Bone marrow (tissue), 2 donors: ENCODE results near the gene ZSCAN5A.
"Not testable (repeated sequence)": the region's sequence is repeated elsewhere in the genome, so short reads cannot be mapped to it uniquely, and the experiment has no call there.

Experiments used
- DNase-seq, 2 donors: peaks; one replicate each; lab custom pipeline; 2025; lab: John Stamatoyannopoulos, UW

ZSCAN5A gene

GRCh38 chr19:56272161-56272798 is 42.4 kb downstream of the ZSCAN5A start, which contains the start of gene EDDM13:
Gene EDDM13 (plus strand): TSS chr19:56272748. CDS start chr19:56272835, 87 bp downstream.
- no peak for DNase-seq

GRCh38 chr19:56271151-56271550 is 43.5 kb downstream of the ZSCAN5A start:
- no peak for DNase-seq

GRCh38 chr19:56270676-56271075 is 44.0 kb downstream of the ZSCAN5A start:
- DNase-seq: peak in 1 of 2 donors; percentile 26

GRCh38 chr19:56269348-56269747 is 45.3 kb downstream of the ZSCAN5A start:
- no peak for DNase-seq

- DNase-seq: no peak
Measured at GRCh38 chr19:56266051-56266450, 48.6 kb downstream of the ZSCAN5A start.

- DNase-seq: no peak
Measured at GRCh38 chr19:56263319-56263718, 51.3 kb downstream of the ZSCAN5A start.

GRCh38 chr19:56261932-56262331 is 52.7 kb downstream of the ZSCAN5A start:
- not testable (repeated sequence) for DNase-seq

- DNase-seq: no peak
Measured at GRCh38 chr19:56261145-56261544, 53.5 kb downstream of the ZSCAN5A start.

GRCh38 chr19:56258272-56258671 is 56.4 kb downstream of the ZSCAN5A start:
- no peak for DNase-seq

- DNase-seq: peak in 1 of 2 donors; percentile 24
Measured at GRCh38 chr19:56253737-56254136, 60.9 kb downstream of the ZSCAN5A start.

- peak; percentile 12 to 57 for DNase-seq
Measured at GRCh38 chr19:56252699-56253422, 61.8 kb downstream of the ZSCAN5A start.

- DNase-seq: not testable (repeated sequence)
Measured at GRCh38 chr19:56248736-56249338, 65.8 kb downstream of the ZSCAN5A start.

- not testable (repeated sequence) for DNase-seq
Measured at GRCh38 chr19:56245764-56246163, 68.9 kb downstream of the ZSCAN5A start.

GRCh38 chr19:56245121-56245740 is 69.4 kb downstream of the ZSCAN5A start:
- DNase-seq: no peak

- DNase-seq: no peak
Measured at GRCh38 chr19:56223481-56223880, 91.2 kb downstream of the ZSCAN5A start.

GRCh38 chr19:56222901-56223300 is 91.7 kb downstream of the ZSCAN5A start:
- DNase-seq: no peak

- no peak for DNase-seq
Measured at GRCh38 chr19:56221851-56222250, 92.8 kb downstream of the ZSCAN5A start.

GRCh38 chr19:56221442-56221841 is 93.2 kb downstream of the ZSCAN5A start:
- not testable (repeated sequence) for DNase-seq

- no peak for DNase-seq
Measured at GRCh38 chr19:56218961-56219360, 95.7 kb downstream of the ZSCAN5A start.

GRCh38 chr19:56217039-56217949 is 97.3 kb downstream of the ZSCAN5A start:
- no peak for DNase-seq

- DNase-seq: no peak
Measured at GRCh38 chr19:56211718-56212117, 102.9 kb downstream of the ZSCAN5A start.
